Mesenchymal stem cell (in vitro differentiated cells and primary cell): Measurements from ENCODE around the gene AGPAT2.

ENCODE experiments used
- DNase-seq: peaks from one replicate; pipeline ENCODE4 v3.0.0-alpha.2; 2013
- H2AFZ ChIP-seq: one replicate; pipeline ENCODE4 v1.6.1; 2013; ENCODE audit warnings: low read depth, mild to moderate bottlenecking, control low read depth, inconsistent platforms, low read length, moderate library complexity
- H2AK5ac ChIP-seq: 2 replicates; pipeline ENCODE4 v1.6.1; 2013; ENCODE audit warnings: low read length, moderate library complexity, mild to moderate bottlenecking, inconsistent platforms; ENCODE audit not compliant: severe bottlenecking
- H2BK120ac ChIP-seq: one replicate; pipeline ENCODE4 v1.6.1; 2013; ENCODE audit warnings: low read depth, mild to moderate bottlenecking, inconsistent platforms, low read length, moderate library complexity
- H2BK12ac ChIP-seq, 2 experiments: one replicate each; pipeline ENCODE4 v1.6.1; 2013; ENCODE audit warnings: inconsistent platforms in 2 of 2, low read length in 2 of 2, mild to moderate bottlenecking in 2 of 2, moderate library complexity in 2 of 2, control low read depth in 1 of 2
- H2BK15ac ChIP-seq: one replicate; pipeline ENCODE4 v1.6.1; 2013; ENCODE audit warnings: mild to moderate bottlenecking, low read depth, inconsistent platforms; ENCODE audit not compliant: poor library complexity, severe bottlenecking
- H2BK5ac ChIP-seq: 2 replicates; pipeline ENCODE4 v1.6.1; 2013; ENCODE audit warnings: low read depth, mild to moderate bottlenecking, low read length, control low read depth, inconsistent platforms; ENCODE audit not compliant: poor library complexity, severe bottlenecking
- H3K14ac ChIP-seq, 2 experiments: one replicate each; pipeline ENCODE4 v1.6.1; 2013; ENCODE audit warnings: inconsistent platforms in 2 of 2, low read length in 2 of 2, control low read depth in 1 of 2, mild to moderate bottlenecking in 1 of 2, moderate library complexity in 1 of 2
- H3K18ac ChIP-seq, 2 experiments: one replicate each; pipeline ENCODE4 v1.6.1; 2013; ENCODE audit warnings: inconsistent platforms in 2 of 2, low read length in 2 of 2, control low read depth in 1 of 2, low read depth in 1 of 2, mild to moderate bottlenecking in 1 of 2
- H3K23ac ChIP-seq, 2 experiments: one replicate each; pipeline ENCODE4 v1.6.1; 2013; ENCODE audit warnings: inconsistent platforms in 2 of 2, low read length in 2 of 2, mild to moderate bottlenecking in 2 of 2, moderate library complexity in 2 of 2, control low read depth in 1 of 2
- H3K27ac ChIP-seq: 2 replicates; pipeline ENCODE4 v1.5.1; 2013; ENCODE audit warnings: mild to moderate bottlenecking, moderate library complexity, low read length, control low read depth, inconsistent platforms; ENCODE audit not compliant: poor library complexity, severe bottlenecking
- H3K27me3 ChIP-seq, 2 experiments: 2 replicates each; pipeline versions ENCODE4 v1.6.1 to v1.7.0; 2013; ENCODE audit warnings: low read length in 2 of 2, mild to moderate bottlenecking in 2 of 2, moderate library complexity in 2 of 2, control low read depth in 1 of 2, inconsistent platforms in 1 of 2; ENCODE audit not compliant: control insufficient read depth in 1 of 2, insufficient read depth in 1 of 2
- H3K36me3 ChIP-seq, 2 experiments: 2 replicates each; pipeline versions ENCODE4 v1.6.1 to v1.7.0; 2013; ENCODE audit warnings: low read length in 2 of 2, control low read depth in 1 of 2, inconsistent platforms in 1 of 2, low read depth in 1 of 2, mild to moderate bottlenecking in 1 of 2; ENCODE audit not compliant: insufficient read depth in 2 of 2, control insufficient read depth in 1 of 2
- H3K4ac ChIP-seq, 2 experiments: one replicate each; pipeline ENCODE4 v1.6.1; 2013; ENCODE audit warnings: inconsistent platforms in 2 of 2, low read length in 2 of 2, mild to moderate bottlenecking in 2 of 2, moderate library complexity in 2 of 2, control low read depth in 1 of 2, low read depth in 1 of 2
- H3K4me1 ChIP-seq: 2 replicates; pipeline ENCODE4 v1.6.1; 2013; ENCODE audit warnings: low read depth, low read length, control low read depth; ENCODE audit not compliant: control insufficient read depth, insufficient read depth
- H3K4me2 ChIP-seq: 2 replicates; pipeline ENCODE4 v1.6.1; 2013; ENCODE audit warnings: low read length, mild to moderate bottlenecking, inconsistent platforms; ENCODE audit not compliant: poor library complexity, severe bottlenecking
- H3K4me3 ChIP-seq, 2 experiments: 2 replicates each; pipeline versions ENCODE4 v1.5.1 to v1.7.0; 2013; ENCODE audit warnings: low read length in 2 of 2, mild to moderate bottlenecking in 2 of 2, control low read depth in 1 of 2, low read depth in 1 of 2; ENCODE audit not compliant: insufficient read depth in 1 of 2
- H3K79me1 ChIP-seq: replicated peaks from 2 replicates; pipeline ENCODE4 v1.6.1; 2013; ENCODE audit warnings: mild to moderate bottlenecking, control low read depth, low read length, inconsistent platforms; ENCODE audit not compliant: poor library complexity, severe bottlenecking
- H3K9ac ChIP-seq: 2 replicates; pipeline ENCODE4 v1.7.0; 2013; ENCODE audit warnings: mild to moderate bottlenecking, low read length, moderate library complexity
- H3K9me3 ChIP-seq: 2 replicates; pipeline ENCODE4 v1.7.0; 2013; ENCODE audit warnings: mild to moderate bottlenecking, low read length; ENCODE audit not compliant: control insufficient read depth
- H4K8ac ChIP-seq: one replicate; pipeline ENCODE4 v1.6.1; 2013; ENCODE audit warnings: inconsistent platforms, mild to moderate bottlenecking, low read length, moderate library complexity
- H4K91ac ChIP-seq: one replicate; pipeline ENCODE4 v1.6.1; 2013; ENCODE audit warnings: mild to moderate bottlenecking, low read length, inconsistent platforms
- WGBS: methylation state at CpG from one replicate; pipeline ENCODE4 v1.1.7; 2013; ENCODE audit warnings: mixed read lengths; 5-methylcytosine and 5-hydroxymethylcytosine counted together

AGPAT2 gene

GRCh38 chr9:136703276-136703860 lies 16.1 kb upstream of the AGPAT2 start:
- Histone ChIP-seq H2BK15ac (no peak overlapping the region), H3K36me3 (no peaks in the 10 kb centered on the region), H3K9me3 (no peaks in the 10 kb centered on the region), H4K8ac (no peak overlapping the region), H3K4me2 (no peak overlapping the region), H3K4me1 (no peaks in the 10 kb centered on the region), H3K79me1 (no peaks in the 10 kb centered on the region), H3K14ac (no peak overlapping the region), H2AFZ (no peak overlapping the region), H2BK12ac (no peak overlapping the region), H3K9ac (no peak overlapping the region), H3K27me3 (peaks cover 14 to 59% of the 10 kb centered on the region in 2 experiments), H4K91ac (no peak overlapping the region), H2BK5ac (no peak overlapping the region), H3K4ac (no peak overlapping the region), H3K23ac (no peak overlapping the region), H2AK5ac (no peak overlapping the region), H3K27ac (no peak overlapping the region), H3K18ac (no peak overlapping the region), H3K4me3 (no peak overlapping the region), H2BK120ac (no peak overlapping the region)
- WGBS: 87% methylated on average over 12 of the region's 12 CpGs
- no peak for DNase-seq

- Histone ChIP-seq H2BK12ac (no peak overlapping the region), H4K8ac (no peak overlapping the region), H2BK5ac (no peak overlapping the region), H3K4me2 (no peak overlapping the region), H3K23ac (no peak overlapping the region), H3K9ac (no peak overlapping the region), H2BK15ac (no peak overlapping the region), H3K27ac (no peak overlapping the region), H3K27me3 (peaks cover 21 to 57% of the 10 kb centered on the region in 2 experiments), H3K14ac (no peak overlapping the region), H3K18ac (no peak overlapping the region), H3K4ac (no peak overlapping the region), H3K9me3 (no peaks in the 10 kb centered on the region), H3K4me1 (peaks cover 8% of the 10 kb centered on the region), H3K4me3 (no peak overlapping the region), H3K36me3 (no peaks in the 10 kb centered on the region), H3K79me1 (no peaks in the 10 kb centered on the region), H2AK5ac (no peak overlapping the region), H2AFZ (no peak overlapping the region), H2BK120ac (no peak overlapping the region), H4K91ac (no peak overlapping the region)
- 47% methylated on average over 8 of the region's 10 CpGs for WGBS
- DNase-seq: no peak
Observed at GRCh38 chr9:136701668-136702053, 14.4 kb upstream of the AGPAT2 start.

GRCh38 chr9:136700959-136701667 lies 13.9 kb upstream of the AGPAT2 start:
- H2BK120ac ChIP-seq: no peak overlapping the region
- no peak overlapping the region for H3K4me3 ChIP-seq
- no peak overlapping the region for H3K4ac ChIP-seq
- H4K91ac ChIP-seq: no peak overlapping the region
- H2BK15ac ChIP-seq: no peak overlapping the region
- no peaks in the 10 kb centered on the region for H3K79me1 ChIP-seq
- no peak overlapping the region for H2AFZ ChIP-seq
- no peak overlapping the region for H2AK5ac ChIP-seq
- H3K4me1 ChIP-seq: peaks cover 13% of the 10 kb centered on the region
- peak overlapping the region; percentile 26 for H2BK5ac ChIP-seq
- H3K9me3 ChIP-seq: no peaks in the 10 kb centered on the region
- H3K27ac ChIP-seq: no peak overlapping the region
- no peak overlapping the region for H4K8ac ChIP-seq
- H3K14ac ChIP-seq: peak overlapping the region in 1 of 2 experiments; percentile 68
- no peak for DNase-seq
- no peak overlapping the region for H2BK12ac ChIP-seq
- H3K18ac ChIP-seq: no peak overlapping the region
- H3K9ac ChIP-seq: no peak overlapping the region
- no peaks in the 10 kb centered on the region for H3K36me3 ChIP-seq
- no peak overlapping the region for H3K23ac ChIP-seq
- WGBS: 56% methylated on average over 38 of the region's 38 CpGs
- no peak overlapping the region for H3K4me2 ChIP-seq
- H3K27me3 ChIP-seq: peaks cover 20 to 59% of the 10 kb centered on the region in 2 experiments

GRCh38 chr9:136700304-136700703 lies 13.0 kb upstream of the AGPAT2 start:
- Histone ChIP-seq H2BK12ac (no peak overlapping the region), H3K18ac (no peak overlapping the region)

More at GRCh38 chr9:136700304-136700703, 13.0 kb upstream of the AGPAT2 start:
- H3K79me1 ChIP-seq: no peaks in the 10 kb centered on the region
- H3K4me3 ChIP-seq: no peak overlapping the region
- H3K27me3 ChIP-seq: peaks cover 16 to 59% of the 10 kb centered on the region in 2 experiments
- no peaks in the 10 kb centered on the region for H3K9me3 ChIP-seq
- H3K36me3 ChIP-seq: no peaks in the 10 kb centered on the region
- H2AFZ ChIP-seq: no peak overlapping the region
- no peak overlapping the region for H3K27ac ChIP-seq
- no peak overlapping the region for H3K9ac ChIP-seq
- H2BK15ac ChIP-seq: no peak overlapping the region
- 82% methylated on average over 13 of the region's 13 CpGs for WGBS
- H2BK5ac ChIP-seq: no peak overlapping the region
- no peak overlapping the region for H3K14ac ChIP-seq
- no peak overlapping the region for H2AK5ac ChIP-seq
- H3K4ac ChIP-seq: no peak overlapping the region
- H3K23ac ChIP-seq: no peak overlapping the region
- no peak overlapping the region for H4K8ac ChIP-seq
- DNase-seq: no peak
- peaks cover 21% of the 10 kb centered on the region for H3K4me1 ChIP-seq
- H2BK120ac ChIP-seq: no peak overlapping the region
- no peak overlapping the region for H3K4me2 ChIP-seq
- H4K91ac ChIP-seq: no peak overlapping the region
